K562 (cell line): ENCODE measurements around the gene SART1. TPM values are rescaled to one million over a fixed set of nuclear protein-coding genes. Genes with fewer than 3 reads are reported as not detected.
A peak's percentile ranks its signal among the peaks of the same experiment; 100 is the strongest.

ENCODE experiments used
- BHLHE40 ChIP-seq: IDR thresholded peaks from 2 replicates; pipeline ENCODE4 v1.6.1; 2011; ENCODE audit warnings: low read length, improper control_type of control experiment
- CHCHD3 ChIP-seq: fragments of 250-450 bp; sonication (Bioruptor Pico); IDR thresholded peaks from 2 replicates; pipeline ENCODE4 v2.1.2; 2022; ENCODE audit warnings: mild to moderate bottlenecking
- ELK3 ChIP-seq: fragments of 450-650 bp; formaldehyde crosslinking; IDR thresholded peaks from 2 replicates; pipeline ENCODE4 v1.4.0; 2020; ENCODE audit warnings: mild to moderate bottlenecking
- FOS ChIP-seq: IDR thresholded peaks from 3 replicates; pipeline ENCODE4 v1.6.1; 2011; ENCODE audit not compliant: insufficient read length; ENCODE audit errors: extremely low read depth
- HDAC1 ChIP-seq, 2 experiments: fragments of 450-650 bp; IDR thresholded peaks; 2 replicates each; pipeline ENCODE4 v1.6.1; 2016 to 2017; ENCODE audit warnings: inconsistent platforms in 1 of 2, mild to moderate bottlenecking in 1 of 2, moderate library complexity in 1 of 2
- HDGF ChIP-seq: fragments of 450-650 bp; IDR thresholded peaks from 2 replicates; pipeline ENCODE4 v1.6.1; 2016
- HMGN3 ChIP-seq: IDR thresholded peaks from 2 replicates; pipeline ENCODE4 v1.6.1; 2011; ENCODE audit warnings: borderline replicate concordance, low read depth, mild to moderate bottlenecking, mixed read lengths, low read length; ENCODE audit not compliant: insufficient read length; ENCODE audit errors: extremely low read depth
- NCOA2 ChIP-seq, 2 experiments: fragments of 450-650 bp; IDR thresholded peaks; 2 replicates each; pipeline ENCODE4 v1.6.1; 2018; ENCODE audit warnings: mild to moderate bottlenecking in 2 of 2, moderate library complexity in 1 of 2; ENCODE audit not compliant: partially characterized antibody in 2 of 2
- NFE2 ChIP-seq: IDR thresholded peaks from 2 replicates; pipeline ENCODE4 v1.6.1; 2014; ENCODE audit warnings: antibody characterized with exemption, low read depth
- PHTF2 ChIP-seq: fragments of 250-450 bp; sonication (Bioruptor Pico); IDR thresholded peaks from 2 replicates; pipeline ENCODE4 v1.5.0; 2021; ENCODE audit warnings: mild to moderate bottlenecking
- RERE ChIP-seq: sonication (generic); formaldehyde crosslinking; IDR thresholded peaks from 2 replicates; pipeline ENCODE4 v1.8.0; 2023; ENCODE audit warnings: missing genetic modification reagents, mild to moderate bottlenecking, borderline replicate concordance
- SAP30 ChIP-seq: fragments of 200-600 bp; sonication (generic); IDR thresholded peaks from 2 replicates; pipeline ENCODE4 v1.6.1; 2012; ENCODE audit warnings: borderline replicate concordance, low read depth, mild to moderate bottlenecking, moderate library complexity, low read length, control low read depth, inconsistent platforms; ENCODE audit not compliant: insufficient read depth, poor library complexity, severe bottlenecking
- SMAD1 ChIP-seq: fragments of 150-350 bp; IDR thresholded peaks from 2 replicates; pipeline ENCODE4 v1.6.1; 2014; ENCODE audit warnings: low read length, low read depth; ENCODE audit not compliant: partially characterized antibody
- SRSF1 ChIP-seq: fragments of 200-400 bp; formaldehyde crosslinking; IDR thresholded peaks from 2 replicates; pipeline ENCODE4 v1.6.1; 2017; ENCODE audit warnings: mild to moderate bottlenecking, low read depth, low read length, moderate library complexity
- TBL1XR1 ChIP-seq, 2 experiments: IDR thresholded peaks; 2 replicates each; pipeline ENCODE4 v1.6.1; 2012; ENCODE audit warnings: improper control_type of control experiment in 2 of 2, low read length in 2 of 2, mild to moderate bottlenecking in 1 of 2
- TFAP4 ChIP-seq: sonication (generic); formaldehyde crosslinking; IDR thresholded peaks from 2 replicates; pipeline ENCODE4 v1.8.0; 2022; ENCODE audit warnings: missing genetic modification reagents, mild to moderate bottlenecking, moderate library complexity, borderline replicate concordance
- THRB ChIP-seq: fragments of 450-650 bp; formaldehyde crosslinking; conservative IDR thresholded peaks from 2 replicates; pipeline ENCODE4 v1.4.0; 2022; ENCODE audit warnings: mild to moderate bottlenecking, missing genetic modification characterization
- ZNF507 ChIP-seq: conservative IDR thresholded peaks from 2 replicates; pipeline ENCODE4 v1.6.1; 2017; ENCODE audit warnings: missing genetic modification characterization, missing compliant biosample characterization
- ZNF584 ChIP-seq: fragments of 200-800 bp; sonication (Bioruptor generic); IDR thresholded peaks from 2 replicates; pipeline ENCODE4 v1.6.1; 2016; ENCODE audit warnings: low read depth, mild to moderate bottlenecking, missing genetic modification characterization, missing compliant biosample characterization
- polyA plus RNA-seq, 8 experiments: library from polyadenylated mRNA; depleted of rRNA in 4 of 8; stranded (reverse) in 5 of 8; unstranded in 3 of 8; fragments of >200 nt; fragmentation: Nextera tagmentation in 2 of 8; fragmentation: Illumina TruSeq in 1 of 8; extraction: Ambion mirVana in 2 of 8; extraction: Trizol in 1 of 8; gene quantifications; 2 replicates each; pipeline versions ENCODE4 v1.2.1 to v1.2.3, GENCODE V29; 2011 to 2014; ENCODE audit warnings: inconsistent platforms in 1 of 8, missing spikeins in 1 of 8
- total RNA-seq, 7 experiments: library from RNA; depleted of rRNA in 6 of 7; stranded (reverse); fragments of >200 nt in 6 of 7; fragmentation: Illumina TruSeq in 2 of 7; extraction: Trizol in 2 of 7; gene quantifications; 2 replicates each; pipeline versions ENCODE4 v1.2.1 to v1.2.3, GENCODE V29; 2011 to 2021; ENCODE audit warnings: low replicate concordance in 1 of 7

SART1 gene
- total and polyA plus RNA-seq, 9 of the 15 experiments (the other 6 are each of a cell fraction or from before 2014, with no cell fraction given), result 4.8 to 84.1 (median 31.7) TPM

GRCh38 chr11:66020618-66021357 lies 59.3 kb downstream of the SART1 start (continued):
- peak; percentile 29 for TF ChIP-seq FOS
- peak; percentile 88 for TF ChIP-seq TFAP4 (CRISPR knock-in tag)
- TF ChIP-seq PHTF2 (CRISPR knock-in tag), result no peak
- TF ChIP-seq HDAC1 (IDR thresholded peaks at IDR 0.05), result no peak
- no peak for TF ChIP-seq ZNF507 (tag)
- TF ChIP-seq NCOA2 (IDR thresholded peaks at IDR 0.05; ENCODE audit: partially characterized antibody in 2 of 2), result no peak
- no peak for TF ChIP-seq HDGF
- no peak for TF ChIP-seq HMGN3
- no peak for TF ChIP-seq CHCHD3 (CRISPR knock-in tag)
- TF ChIP-seq SRSF1, result no peak
- TF ChIP-seq SMAD1, result no peak
- no peak for TF ChIP-seq ELK3 (CRISPR knock-in tag)
- TF ChIP-seq THRB (CRISPR knock-in tag), result no peak
- TF ChIP-seq ZNF584 (CRISPR knock-in tag), result no peak
- TF ChIP-seq TBL1XR1 (IDR thresholded peaks at IDR 0.05; ENCODE audit: low read length in 2 of 2), result no peak
- no peak for TF ChIP-seq SAP30
- TF ChIP-seq NFE2, result peak; percentile 50; the same call in 1 of the 2 replicates
- TF ChIP-seq RERE, result no peak
- no peak for TF ChIP-seq BHLHE40
